Prostate gland (tissue), 2 donors: ENCODE results near the gene BIN2.

ENCODE experiments used
- CTCF ChIP-seq, 4 experiments: fragments of 200-600 bp in 2 of 4; fragments of 450-650 bp in 2 of 4; sonication (generic) in 2 of 4; IDR thresholded peaks; 1 replicate in 3 of 4; 2 replicates in 1 of 4; pipeline ENCODE4 v1.5.1; 2016 to 2019; ENCODE audit warnings: antibody characterized with exemption in 4 of 4, mild to moderate bottlenecking in 2 of 4, moderate library complexity in 2 of 4
- POLR2A ChIP-seq: fragments of 450-650 bp; IDR thresholded peaks from one replicate; pipeline ENCODE4 v1.6.1; 2016; ENCODE audit warnings: antibody characterized with exemption, mild to moderate bottlenecking
- POLR2AphosphoS5 ChIP-seq: sonication (generic); formaldehyde crosslinking; IDR thresholded peaks from one replicate; pipeline ENCODE4 v1.6.1; 2017; ENCODE audit warnings: antibody characterized with exemption

- TF ChIP-seq CTCF (IDR thresholded peaks at IDR 0.05): no peak
- TF ChIP-seq POLR2AphosphoS5: no peak
- no peak for TF ChIP-seq POLR2A
Measured at GRCh38 chr12:51330186-51330585, 6.2 kb upstream of the BIN2 start.
